Gastrocnemius medialis (tissue), 4 donors: ENCODE results near the gene P2RX4. TPM values are rescaled to one million over a fixed set of nuclear protein-coding genes. Genes with fewer than 3 reads are reported as not detected.
"Not testable (repeated sequence)": the region's sequence is repeated elsewhere in the genome, so short reads cannot be mapped to it uniquely, and the experiment has no call there.

ENCODE experiments used
- ATAC-seq, 2 donors: fragments of 150-250 bp; one replicate each; pipeline ENCODE4 v1.9.1; 2016
- DNase-seq, 2 donors: peaks; one replicate each; pipeline ENCODE4 v3.0.0-alpha.2; 2019
- H3K27ac ChIP-seq, 4 donors: fragments of 200-600 bp; sonication (generic); 1 replicate in 1 of 4; 2 replicates in 3 of 4; pipeline ENCODE4 v1.5.1; 2016 to 2018; ENCODE audit warnings: mild to moderate bottlenecking in 2 of 4, moderate library complexity in 1 of 4
- H3K27me3 ChIP-seq, 3 donors: fragments of 200-600 bp; sonication (generic) in 2 of 3; 1 replicate in 1 of 3; 2 replicates in 2 of 3; pipeline versions ENCODE4 v1.5.1 to v1.6.0; 2016 to 2019; ENCODE audit warnings: mild to moderate bottlenecking in 1 of 3, moderate library complexity in 1 of 3
- H3K36me3 ChIP-seq, 2 donors: fragments of 200-600 bp; sonication (generic) in 1 of 2; one replicate each; pipeline ENCODE4 v1.5.1; 2017 to 2018
- H3K4me1 ChIP-seq, 2 donors: fragments of 200-600 bp; sonication (generic) in 1 of 2; one replicate each; pipeline ENCODE4 v1.5.1; 2016 to 2017; ENCODE audit warnings: mild to moderate bottlenecking in 2 of 2
- H3K4me3 ChIP-seq, 4 donors: fragments of 200-600 bp; sonication (generic) in 3 of 4; 1 replicate in 1 of 4; 2 replicates in 3 of 4; pipeline ENCODE4 v1.5.1; 2016 to 2019; ENCODE audit warnings: mild to moderate bottlenecking in 2 of 4
- H3K9me3 ChIP-seq, 3 donors: fragments of 200-600 bp; sonication (generic) in 2 of 3; 1 replicate in 1 of 3; 2 replicates in 2 of 3; pipeline ENCODE4 v1.5.1; 2016 to 2019
- CTCF ChIP-seq, 5 experiments: fragments of 450-650 bp in 3 of 5; fragments of 200-600 bp in 2 of 5; sonication (generic) in 2 of 5; IDR thresholded peaks in 4 of 5; conservative IDR thresholded peaks in 1 of 5; 1 replicate in 4 of 5; 2 replicates in 1 of 5; pipeline ENCODE4 v1.5.1; 2016 to 2019; ENCODE audit warnings: antibody characterized with exemption in 5 of 5, mild to moderate bottlenecking in 3 of 5, moderate library complexity in 3 of 5
- POLR2A ChIP-seq, 2 donors: fragments of 450-650 bp; IDR thresholded peaks; one replicate each; pipeline ENCODE4 v1.6.1; 2017; ENCODE audit warnings: antibody characterized with exemption in 2 of 2, mild to moderate bottlenecking in 2 of 2, moderate library complexity in 2 of 2
- in situ Hi-C, 4 donors: fragments of 200-750 bp; cut with MboI; loops; one replicate each; pipeline versions ENCODE4 v1.15.0 to v1.8.0; 2017; ENCODE audit warnings: low sequenced_read_pairs in 4 of 4
- intact Hi-C: fragments of 100-400 bp; cut with DNase I; formaldehyde crosslinking; loops from one replicate; pipeline ENCODE4 v1.15.1; 2023; ENCODE audit warnings: low total_unique reads
- total RNA-seq, 4 donors: library from RNA; depleted of rRNA; stranded (reverse); fragments of >200 nt; gene quantifications; one replicate each; pipeline versions ENCODE4 v1.1.0 to v1.2.3, GENCODE V29; 2016

P2RX4 gene
- total RNA-seq, 4 donors from 2014 or later, result 3.9 to 7.9 (median 6.1) TPM

- no peak for ATAC-seq
- H3K9me3 ChIP-seq, result no peaks in the 10 kb centered on the region
- no peak overlapping the region for H3K27ac ChIP-seq
- intact Hi-C loops, result no loop called here
- H3K4me1 ChIP-seq, result no peaks in the 10 kb centered on the region
- in situ Hi-C loops, result no loop called here
- no peaks in the 10 kb centered on the region for H3K27me3 ChIP-seq
- no peak for TF ChIP-seq POLR2A (IDR thresholded peaks at IDR 0.05)
- no peak for TF ChIP-seq CTCF (IDR thresholded peaks at IDR 0.05 in 4 of 5, conservative IDR thresholded peaks at IDR 0.05 in 1 of 5)
- H3K36me3 ChIP-seq, result no peaks in the 10 kb centered on the region
- DNase-seq, result no peak
- H3K4me3 ChIP-seq, result no peak overlapping the region
These were observed 18.8 kb upstream of the P2RX4 start for GRCh38 chr12:121191151-121191550.

GRCh38 chr12:121196902-121197301 lies 13.0 kb upstream of the P2RX4 start:
- DNase-seq (peak in 1 of 2 donors; percentile 21), ATAC-seq (no peak)
- intact Hi-C loops (no loop called here), in situ Hi-C loops (no loop called here)
- H3K4me3 ChIP-seq, result no peak overlapping the region
- no peak overlapping the region for H3K27ac ChIP-seq
- no peaks in the 10 kb centered on the region for H3K36me3 ChIP-seq
- H3K9me3 ChIP-seq, result no peaks in the 10 kb centered on the region
- no peaks in the 10 kb centered on the region for H3K27me3 ChIP-seq
- no peak for TF ChIP-seq CTCF (IDR thresholded peaks at IDR 0.05 in 4 of 5, conservative IDR thresholded peaks at IDR 0.05 in 1 of 5)
- no peak for TF ChIP-seq POLR2A (IDR thresholded peaks at IDR 0.05)
- H3K4me1 ChIP-seq, result no peaks in the 10 kb centered on the region

- in situ Hi-C loops (no loop called here), intact Hi-C loops (no loop called here)
- Histone ChIP-seq H3K27ac (no peak overlapping the region), H3K9me3 (no peaks in the 10 kb centered on the region), H3K4me1 (no peaks in the 10 kb centered on the region), H3K36me3 (no peaks in the 10 kb centered on the region), H3K4me3 (no peak overlapping the region), H3K27me3 (no peaks in the 10 kb centered on the region)
- ATAC-seq (no peak), DNase-seq (no peak)
- TF ChIP-seq CTCF (IDR thresholded peaks at IDR 0.05 in 4 of 5, conservative IDR thresholded peaks at IDR 0.05 in 1 of 5), result no peak
- TF ChIP-seq POLR2A (IDR thresholded peaks at IDR 0.05), result no peak
These were observed 11.0 kb upstream of the P2RX4 start for GRCh38 chr12:121198949-121199348.

- H3K27ac ChIP-seq, H3K27me3 ChIP-seq, H3K4me3 ChIP-seq, DNase-seq, H3K36me3 ChIP-seq, intact Hi-C loops, H3K9me3 ChIP-seq, ATAC-seq, in situ Hi-C loops, H3K4me1 ChIP-seq: not testable (repeated sequence)
These were observed 8.8 kb upstream of the P2RX4 start for GRCh38 chr12:121201140-121201539.

- TF ChIP-seq CTCF (IDR thresholded peaks at IDR 0.05 in 4 of 5, conservative IDR thresholded peaks at IDR 0.05 in 1 of 5), result no peak
- TF ChIP-seq POLR2A (IDR thresholded peaks at IDR 0.05), result no peak
- H3K36me3 ChIP-seq, result no peaks in the 10 kb centered on the region
- intact Hi-C loops, result no loop called here
- ATAC-seq, result no peak
- no peak overlapping the region for H3K4me3 ChIP-seq
- no peak for DNase-seq
- no peaks in the 10 kb centered on the region for H3K4me1 ChIP-seq
- H3K27me3 ChIP-seq, result no peaks in the 10 kb centered on the region
- no peak overlapping the region for H3K27ac ChIP-seq
- H3K9me3 ChIP-seq, result no peaks in the 10 kb centered on the region
- in situ Hi-C loops, result no loop called here
These were observed 7.2 kb upstream of the P2RX4 start for GRCh38 chr12:121202407-121203355.
